IPS-NIHi7 (cell line): ENCODE results near the gene SMIM22.
"Not testable (repeated sequence)": the region's sequence is repeated elsewhere in the genome, so short reads cannot be mapped to it uniquely, and the experiment has no call there.

Experiments used
- DNase-seq: peaks from one replicate; pipeline ENCODE4 v3.0.0; 2012; ENCODE audit warnings: mixed read lengths; ENCODE audit errors: extremely low spot score

SMIM22 gene

GRCh38 chr16:4768549-4769305, 26.4 kb upstream of the SMIM22 start:
- DNase-seq, result peak; percentile 98

- DNase-seq, result no peak
Measured at GRCh38 chr16:4769306-4769638, 25.9 kb upstream of the SMIM22 start.

- no peak for DNase-seq
Measured at GRCh38 chr16:4771646-4772045, 23.5 kb upstream of the SMIM22 start.

- DNase-seq, result no peak
Measured at GRCh38 chr16:4772351-4772750, 22.8 kb upstream of the SMIM22 start.

- no peak for DNase-seq
Measured at GRCh38 chr16:4775005-4775404, 20.2 kb upstream of the SMIM22 start.

- DNase-seq, result no peak
Measured at GRCh38 chr16:4776141-4776705, 18.9 kb upstream of the SMIM22 start.

GRCh38 chr16:4777339-4778049, 17.7 kb upstream of the SMIM22 start:
- DNase-seq, result no peak

GRCh38 chr16:4778050-4778392, 17.1 kb upstream of the SMIM22 start:
- no peak for DNase-seq

- DNase-seq, result no peak
Measured at GRCh38 chr16:4780235-4780634, 14.9 kb upstream of the SMIM22 start.

GRCh38 chr16:4783251-4783950, 11.8 kb upstream of the SMIM22 start:
- no peak for DNase-seq

- no peak for DNase-seq
Measured at GRCh38 chr16:4783951-4784336, 11.2 kb upstream of the SMIM22 start.

GRCh38 chr16:4784444-4784987, 10.7 kb upstream of the SMIM22 start:
- not testable (repeated sequence) for DNase-seq

GRCh38 chr16:4785758-4786433, 9.3 kb upstream of the SMIM22 start:
- DNase-seq, result no peak

GRCh38 chr16:4787068-4787467, 8.1 kb upstream of the SMIM22 start:
- DNase-seq, result no peak

GRCh38 chr16:4787627-4788482, 7.3 kb upstream of the SMIM22 start, which contains the start of gene SEPTIN12:
Gene SEPTIN12 (minus strand): TSS chr16:4788345. CDS start chr16:4787645, 700 bp downstream.
- no peak for DNase-seq

- DNase-seq, result no peak
Measured at GRCh38 chr16:4788489-4788889, 6.7 kb upstream of the SMIM22 start.

- no peak for DNase-seq
Measured at GRCh38 chr16:4788910-4789309, 6.3 kb upstream of the SMIM22 start.

- DNase-seq, result no peak
Measured at GRCh38 chr16:4790261-4790660, 4.9 kb upstream of the SMIM22 start.

- no peak for DNase-seq
Measured at GRCh38 chr16:4790871-4791270, 4.3 kb upstream of the SMIM22 start.

GRCh38 chr16:4792951-4793513, 2.1 kb upstream of the SMIM22 start:
- DNase-seq, result no peak
